H9 (cell line): ENCODE results near the gene MAP3K7. TPM values are rescaled to one million over a fixed set of nuclear protein-coding genes. Genes with fewer than 3 reads are reported as not detected.

Experiments
- DNase-seq: peaks from one replicate; pipeline ENCODE4 v3.0.0-alpha.2; 2017
- H2AFZ ChIP-seq: one replicate; pipeline ENCODE4 v1.6.1; 2013; ENCODE audit warnings: mild to moderate bottlenecking, low read length, control low read depth, moderate library complexity
- H2AK5ac ChIP-seq: 2 replicates; pipeline ENCODE4 v1.6.1; 2013; ENCODE audit warnings: low read length, control low read depth, mixed read lengths; ENCODE audit not compliant: insufficient read length
- H2BK120ac ChIP-seq: one replicate; pipeline ENCODE4 v1.6.1; 2013; ENCODE audit warnings: low read depth, mild to moderate bottlenecking, low read length, control low read depth, inconsistent platforms; ENCODE audit not compliant: poor library complexity, severe bottlenecking
- H2BK12ac ChIP-seq: 2 replicates; pipeline ENCODE4 v1.6.1; 2013; ENCODE audit warnings: low read length, control low read depth, mixed read lengths, low read depth; ENCODE audit not compliant: insufficient read length
- H2BK15ac ChIP-seq: 2 replicates; pipeline ENCODE4 v1.6.1; 2013; ENCODE audit warnings: low read depth, low read length, control low read depth
- H2BK20ac ChIP-seq: one replicate; pipeline ENCODE4 v1.6.1; 2013; ENCODE audit warnings: low read depth, mild to moderate bottlenecking, low read length, control low read depth, inconsistent platforms; ENCODE audit not compliant: poor library complexity, severe bottlenecking
- H2BK5ac ChIP-seq: 2 replicates; pipeline ENCODE4 v1.6.1; 2013; ENCODE audit warnings: low read length, control low read depth, mixed read lengths; ENCODE audit not compliant: insufficient read length
- H3K14ac ChIP-seq: 2 replicates; pipeline ENCODE4 v1.6.1; 2013; ENCODE audit warnings: low read length, control low read depth; ENCODE audit not compliant: insufficient read depth
- H3K18ac ChIP-seq: 2 replicates; pipeline ENCODE4 v1.6.1; 2013; ENCODE audit warnings: low read depth, mild to moderate bottlenecking, mixed read lengths, low read length, control low read depth; ENCODE audit not compliant: insufficient read length
- H3K23ac ChIP-seq: 2 replicates; pipeline ENCODE4 v1.6.1; 2013; ENCODE audit warnings: low read length, control low read depth, mixed read lengths, low read depth; ENCODE audit not compliant: insufficient read length
- H3K23me2 ChIP-seq: 2 replicates; pipeline ENCODE4 v1.6.1; 2013; ENCODE audit warnings: low read depth, mild to moderate bottlenecking, mixed read lengths, low read length, control low read depth; ENCODE audit not compliant: insufficient read length, poor library complexity, severe bottlenecking
- H3K27ac ChIP-seq: 2 replicates; pipeline ENCODE4 v1.5.1; 2013; ENCODE audit warnings: low read length, control low read depth, mixed read lengths, low read depth; ENCODE audit not compliant: insufficient read length
- H3K27me3 ChIP-seq: 2 replicates; pipeline ENCODE4 v1.6.1; 2013; ENCODE audit warnings: low read length, control low read depth, inconsistent platforms; ENCODE audit not compliant: insufficient read depth
- H3K4ac ChIP-seq: 2 replicates; pipeline ENCODE4 v1.6.1; 2013; ENCODE audit warnings: low read depth, mild to moderate bottlenecking, control low read depth, inconsistent platforms, low read length, moderate library complexity
- H3K4me1 ChIP-seq: 2 replicates; pipeline ENCODE4 v1.6.1; 2013; ENCODE audit warnings: low read length, control low read depth, inconsistent platforms; ENCODE audit not compliant: insufficient read depth
- H3K4me2 ChIP-seq: 2 replicates; pipeline ENCODE4 v1.6.1; 2013; ENCODE audit warnings: low read length, control low read depth, mixed read lengths; ENCODE audit not compliant: insufficient read length, insufficient read depth
- H3K56ac ChIP-seq: 2 replicates; pipeline ENCODE4 v1.6.1; 2013; ENCODE audit warnings: low read depth, mild to moderate bottlenecking, mixed read lengths, low read length, control low read depth; ENCODE audit not compliant: insufficient read length
- H3K79me1 ChIP-seq: 2 replicates; pipeline ENCODE4 v1.6.1; 2013; ENCODE audit warnings: low read depth, mild to moderate bottlenecking, moderate library complexity, low read length, control low read depth, inconsistent platforms; ENCODE audit not compliant: insufficient read depth, poor library complexity, severe bottlenecking
- H3K79me2 ChIP-seq: 2 replicates; pipeline ENCODE4 v1.6.1; 2013; ENCODE audit warnings: low read length, control low read depth, inconsistent platforms; ENCODE audit not compliant: insufficient read depth
- H3K9ac ChIP-seq: 2 replicates; pipeline ENCODE4 v1.6.1; 2013; ENCODE audit warnings: low read length, control low read depth, mixed read lengths; ENCODE audit not compliant: insufficient read length; ENCODE audit errors: extremely low read depth
- H3K9me3 ChIP-seq: one replicate; pipeline ENCODE4 v1.6.1; 2013; ENCODE audit warnings: low read depth, low read length, inconsistent platforms; ENCODE audit not compliant: control insufficient read depth
- H3T11ph ChIP-seq: one replicate; pipeline ENCODE4 v1.6.1; 2013; ENCODE audit warnings: mild to moderate bottlenecking, low read length, control low read depth, inconsistent platforms
- H4K20me1 ChIP-seq: one replicate; pipeline ENCODE4 v1.6.1; 2013; ENCODE audit not compliant: control insufficient read depth, insufficient read length, insufficient read depth
- H4K5ac ChIP-seq: 2 replicates; pipeline ENCODE4 v1.6.1; 2013; ENCODE audit warnings: low read depth, mild to moderate bottlenecking, mixed read lengths, low read length, control low read depth; ENCODE audit not compliant: insufficient read length
- H4K8ac ChIP-seq: replicated peaks from 2 replicates; pipeline ENCODE4 v1.6.1; 2013; ENCODE audit warnings: low read length, control low read depth, mixed read lengths, low read depth; ENCODE audit not compliant: insufficient read length
- H4K91ac ChIP-seq: 2 replicates; pipeline ENCODE4 v1.6.1; 2013; ENCODE audit warnings: low read depth, mild to moderate bottlenecking, moderate library complexity, mixed read lengths, low read length, control low read depth; ENCODE audit not compliant: insufficient read length
- H3K27ac Mint-ChIP-seq, 3 experiments: 2 replicates in 2 of 3; 3 replicates in 1 of 3; pipeline ENCODE4 v1.8.0; 2020 to 2021; ENCODE audit warnings: mixed read lengths in 3 of 3, mild to moderate bottlenecking in 1 of 3, moderate library complexity in 1 of 3
- H3K27me3 Mint-ChIP-seq: 2 replicates; pipeline ENCODE4 v1.8.0; 2021; ENCODE audit warnings: low read depth, mild to moderate bottlenecking, moderate library complexity, mixed read lengths
- H3K36me3 Mint-ChIP-seq, 3 experiments: 2 replicates in 2 of 3; 3 replicates in 1 of 3; pipeline ENCODE4 v1.8.0; 2020 to 2021; ENCODE audit warnings: low read depth in 3 of 3, mixed read lengths in 3 of 3; ENCODE audit not compliant: insufficient read depth in 1 of 3
- H3K4me1 Mint-ChIP-seq, 2 experiments: 2 replicates each; pipeline ENCODE4 v1.8.0; 2020; ENCODE audit warnings: mixed read lengths in 2 of 2
- H3K4me3 Mint-ChIP-seq, 2 experiments: 2 replicates in 1 of 2; 3 replicates in 1 of 2; pipeline ENCODE4 v1.8.0; 2020 to 2021; ENCODE audit warnings: mild to moderate bottlenecking in 2 of 2, mixed read lengths in 2 of 2, moderate library complexity in 1 of 2
- H3K9me3 Mint-ChIP-seq, 2 experiments: 2 replicates in 1 of 2; 3 replicates in 1 of 2; pipeline ENCODE4 v1.8.0; 2020; ENCODE audit warnings: mild to moderate bottlenecking in 2 of 2, mixed read lengths in 2 of 2, moderate library complexity in 1 of 2
- CTCF ChIP-seq: fragments of 200-600 bp; sonication (generic); conservative IDR thresholded peaks from 3 replicates; pipeline ENCODE4 v1.8.0; 2021; ENCODE audit warnings: antibody characterized with exemption, mild to moderate bottlenecking
- WGBS: extraction: QIAGEN DNeasy Blood & Tissue Kit; methylation state at CpG from one replicate; pipeline ENCODE4 v1.1.7; 2013; ENCODE audit warnings: missing lambda C conversion rate, low lambda C conversion rate, mixed read lengths; ENCODE audit not compliant: insufficient read length; ENCODE audit errors: extremely low coverage; 5-methylcytosine and 5-hydroxymethylcytosine counted together
- total RNA-seq: library from RNA; stranded (reverse); gene quantifications from 2 replicates; pipeline ENCODE4 v1.2.1, GENCODE V29; 2021

MAP3K7 gene
- total RNA-seq, 1 experiment from 2014 or later = 31.3 TPM

GRCh38 chr6:90557006-90557405 is 29.9 kb downstream of the MAP3K7 start:
- Histone ChIP-seq H3K79me1 (no peaks in the 10 kb centered on the region), H3K4ac (no peak overlapping the region), H3K18ac (no peak overlapping the region), H3K4me2 (no peak overlapping the region), H4K5ac (no peak overlapping the region), H4K8ac (no peak overlapping the region), H2BK20ac (no peak overlapping the region), H4K20me1 (no peaks in the 10 kb centered on the region), H3K9me3 (no peaks in the 10 kb centered on the region), H3K79me2 (no peaks in the 10 kb centered on the region), H2AK5ac (no peak overlapping the region), H3K27ac (no peak overlapping the region), H3K23ac (no peak overlapping the region), H2BK5ac (no peak overlapping the region), H3K14ac (no peak overlapping the region), H3K23me2 (no peaks in the 10 kb centered on the region), H3K27me3 (no peaks in the 10 kb centered on the region), H2AFZ (no peak overlapping the region), H2BK12ac (no peak overlapping the region), H3T11ph (no peak overlapping the region), H3K4me1 (no peaks in the 10 kb centered on the region), H4K91ac (no peak overlapping the region), H3K56ac (no peak overlapping the region), H2BK120ac (no peak overlapping the region), H2BK15ac (no peak overlapping the region), H3K9ac (no peak overlapping the region)
- H3K27me3 Mint-ChIP-seq = no peaks in the 10 kb centered on the region
- no peak overlapping the region for H3K4me3 Mint-ChIP-seq
- H3K27ac Mint-ChIP-seq = no peak overlapping the region
- peaks cover 2 to 3% of the 10 kb centered on the region in 2 experiments; a peak in 3 of 5 replicates for H3K9me3 Mint-ChIP-seq
- peaks cover 20 to 64% (median 59%) of the 10 kb centered on the region in 3 experiments for H3K36me3 Mint-ChIP-seq
- peaks cover under 1% of the 10 kb centered on the region in 2 experiments; a peak in 2 of 4 replicates for H3K4me1 Mint-ChIP-seq
- WGBS = no CpG with 5 or more reads among the region's 1 CpG
- no peak for TF ChIP-seq CTCF
- DNase-seq = no peak
